NCI-H2196 treated with DMSO at 0.1 percent for 48 hours (cell line): ENCODE data around the gene PARP3.
"Not testable (repeated sequence)": the region's sequence is repeated elsewhere in the genome, so short reads cannot be mapped to it uniquely, and the experiment has no call there.

Experiments used
- DNase-seq: peaks from one replicate; lab custom pipeline; 2025; ENCODE audit not compliant: unreplicated experiment; lab: John Stamatoyannopoulos, UW

Gene PARP3

GRCh38 chr3:51983578-51984268 lies 41.6 kb downstream of the PARP3 start:
- no peak for DNase-seq

GRCh38 chr3:51984269-51984647 lies 42.1 kb downstream of the PARP3 start:
- DNase-seq = no peak

- DNase-seq = no peak
These were observed 42.9 kb downstream of the PARP3 start for GRCh38 chr3:51985063-51985462.

- no peak for DNase-seq
These were observed 44.1 kb downstream of the PARP3 start for GRCh38 chr3:51986010-51986947.

GRCh38 chr3:51987568-51987967 lies 45.4 kb downstream of the PARP3 start:
- no peak for DNase-seq

GRCh38 chr3:51988286-51989146 lies 46.4 kb downstream of the PARP3 start:
- no peak for DNase-seq

GRCh38 chr3:51990501-51990971 lies 48.4 kb downstream of the PARP3 start:
- DNase-seq = not testable (repeated sequence)

GRCh38 chr3:51992017-51992682 lies 50.0 kb downstream of the PARP3 start:
- DNase-seq = no peak

GRCh38 chr3:51993657-51994056 lies 51.5 kb downstream of the PARP3 start:
- not testable (repeated sequence) for DNase-seq

- no peak for DNase-seq
These were observed 52.4 kb downstream of the PARP3 start for GRCh38 chr3:51994530-51994929.

GRCh38 chr3:51995346-51996163 lies 53.4 kb downstream of the PARP3 start, which contains the start of gene RPL29:
Gene RPL29 (minus strand): TSS chr3:51995895. CDS start chr3:51995461, 434 bp downstream.
- DNase-seq = peak; percentile 68

GRCh38 chr3:51997172-51997571 lies 55.0 kb downstream of the PARP3 start:
- DNase-seq = no peak

- DNase-seq = no peak
These were observed 55.9 kb downstream of the PARP3 start for GRCh38 chr3:51997935-51998596.
